ENCODE data around the gene TRIM44. TPM values are rescaled to one million over a fixed set of nuclear protein-coding genes. Genes with fewer than 3 reads are reported as not detected.

The TRIM44 gene
- total and polyA plus RNA-seq, 10 donors, result 5.3 to 65.7 (median 48.5) TPM

GRCh38 chr11:35723493-35723892 lies 60.9 kb downstream of the TRIM44 start:
- Histone ChIP-seq H3K27ac (no peak overlapping the region), H3K27me3 (replicated peaks in 1 of 7) (no peaks in the 10 kb centered on the region), H3K9me3 (no peaks in the 10 kb centered on the region), H3K4me3 (no peak overlapping the region), H3K36me3 (peaks cover 5 to 34% (median 20%) of the 10 kb centered on the region in 6 donors), H3K4me1 (peaks cover 0 to 37% (median 17%) of the 10 kb centered on the region in 6 donors)
- 95 to 100% (median 98%) methylated on average over 1 of the region's 1 CpG for WGBS, 5 donors
- TF ChIP-seq POLR2AphosphoS5 (IDR thresholded peaks at IDR 0.05), result no peak
- TF ChIP-seq CTCF (IDR thresholded peaks at IDR 0.05 in 8 of 11, conservative IDR thresholded peaks at IDR 0.05 in 3 of 11), result no peak
- TF ChIP-seq POLR2A (IDR thresholded peaks at IDR 0.05), result no peak
- intact Hi-C loops (cut with DNase I; ENCODE audit: low total_unique reads), result no loop called here
- DNase-seq, result no peak

GRCh38 chr11:35723913-35724312 lies 61.3 kb downstream of the TRIM44 start:
- H3K4me1 ChIP-seq, result peaks cover 0 to 37% (median 17%) of the 10 kb centered on the region in 6 donors
- H3K27ac ChIP-seq, result no peak overlapping the region
- peaks cover 5 to 38% (median 23%) of the 10 kb centered on the region in 6 donors for H3K36me3 ChIP-seq
- TF ChIP-seq CTCF (IDR thresholded peaks at IDR 0.05 in 8 of 11, conservative IDR thresholded peaks at IDR 0.05 in 3 of 11) (no peak), POLR2A (IDR thresholded peaks at IDR 0.05) (no peak), POLR2AphosphoS5 (IDR thresholded peaks at IDR 0.05) (no peak)
- intact Hi-C loops (cut with DNase I; ENCODE audit: low total_unique reads), result no loop called here
- H3K4me3 ChIP-seq, result no peak overlapping the region
- DNase-seq, result no peak
- WGBS, 5 donors, result 86 to 98% (median 93%) methylated on average over 2 of the region's 2 CpGs
- H3K9me3 ChIP-seq, result no peaks in the 10 kb centered on the region
- no peaks in the 10 kb centered on the region for H3K27me3 ChIP-seq (replicated peaks in 1 of 7)

GRCh38 chr11:35725885-35726284 lies 63.3 kb downstream of the TRIM44 start:
- no peak for TF ChIP-seq POLR2A (IDR thresholded peaks at IDR 0.05)
- TF ChIP-seq POLR2AphosphoS5 (IDR thresholded peaks at IDR 0.05), result no peak
- TF ChIP-seq CTCF (IDR thresholded peaks at IDR 0.05 in 8 of 11, conservative IDR thresholded peaks at IDR 0.05 in 3 of 11), result no peak
- 91 to 97% (median 94%) methylated on average over 2 of the region's 2 CpGs for WGBS, 5 donors
- no peak overlapping the region for H3K27ac ChIP-seq
- H3K4me1 ChIP-seq, result peaks cover 0 to 33% (median 17%) of the 10 kb centered on the region in 6 donors
- DNase-seq, result no peak
- no peaks in the 10 kb centered on the region for H3K27me3 ChIP-seq (replicated peaks in 1 of 7)
- H3K4me3 ChIP-seq, result no peak overlapping the region
- intact Hi-C loops (cut with DNase I; ENCODE audit: low total_unique reads), result no loop called here
- peaks cover 5 to 58% (median 28%) of the 10 kb centered on the region in 6 donors for H3K36me3 ChIP-seq
- peaks cover 6 to 19% (median 18%) of the 10 kb centered on the region in 8 donors for H3K9me3 ChIP-seq

GRCh38 chr11:35727140-35727539 lies 64.6 kb downstream of the TRIM44 start:
- no peak overlapping the region for H3K4me3 ChIP-seq
- intact Hi-C loops (cut with DNase I; ENCODE audit: low total_unique reads), result no loop called here
- H3K27me3 ChIP-seq (replicated peaks in 1 of 7), result no peaks in the 10 kb centered on the region
- peaks cover 7 to 25% (median 22%) of the 10 kb centered on the region in 8 donors for H3K9me3 ChIP-seq
- TF ChIP-seq CTCF (IDR thresholded peaks at IDR 0.05 in 8 of 11, conservative IDR thresholded peaks at IDR 0.05 in 3 of 11), result no peak
- no peak for TF ChIP-seq POLR2A (IDR thresholded peaks at IDR 0.05)
- no peak for TF ChIP-seq POLR2AphosphoS5 (IDR thresholded peaks at IDR 0.05)
- WGBS, 5 donors, result 63 to 79% (median 73%) methylated on average over 1 of the region's 1 CpG
- no peak for DNase-seq
- H3K27ac ChIP-seq, result no peak overlapping the region
- H3K4me1 ChIP-seq, result peaks cover 0 to 20% (median 7%) of the 10 kb centered on the region in 6 donors
- H3K36me3 ChIP-seq, result peaks cover 5 to 65% (median 28%) of the 10 kb centered on the region in 6 donors

Data from spleen (tissue), 11 donors.